HG03342 (cell line): ENCODE data around the gene BIRC2.
"Not testable (repeated sequence)": the region's sequence is repeated elsewhere in the genome, so short reads cannot be mapped to it uniquely, and the experiment has no call there.

Source experiments
- ATAC-seq: cut with Tn5 transposase; IDR thresholded peaks from one replicate; pipeline ENCODE4 v1.9.1; 2021; ENCODE audit warnings: mild to moderate bottlenecking, moderate library complexity; ENCODE audit not compliant: unreplicated experiment

BIRC2 gene

GRCh38 chr11:102374633-102375424, 27.8 kb downstream of the BIRC2 start:
- not testable (repeated sequence) for ATAC-seq

GRCh38 chr11:102375720-102376399, 28.8 kb downstream of the BIRC2 start:
- no peak for ATAC-seq

- ATAC-seq = no peak
These were observed 30.9 kb downstream of the BIRC2 start for GRCh38 chr11:102377891-102378290.

- no peak for ATAC-seq
These were observed 31.8 kb downstream of the BIRC2 start for GRCh38 chr11:102378818-102379217.

GRCh38 chr11:102382384-102382783, 35.4 kb downstream of the BIRC2 start:
- ATAC-seq = no peak

GRCh38 chr11:102383839-102384238, 36.8 kb downstream of the BIRC2 start:
- no peak for ATAC-seq

GRCh38 chr11:102384419-102385079, 37.5 kb downstream of the BIRC2 start:
- ATAC-seq = no peak

GRCh38 chr11:102385085-102386007, 38.3 kb downstream of the BIRC2 start:
- ATAC-seq = no peak

GRCh38 chr11:102386136-102386734, 39.2 kb downstream of the BIRC2 start:
- ATAC-seq = no peak

GRCh38 chr11:102387043-102387781, 40.2 kb downstream of the BIRC2 start:
- no peak for ATAC-seq

- no peak for ATAC-seq
These were observed 42.2 kb downstream of the BIRC2 start for GRCh38 chr11:102389253-102389652.

- peak; percentile 87 for ATAC-seq
These were observed 43.9 kb downstream of the BIRC2 start for GRCh38 chr11:102390667-102391465.

GRCh38 chr11:102391549-102392237, 44.7 kb downstream of the BIRC2 start:
- no peak for ATAC-seq

GRCh38 chr11:102393272-102393730, 46.3 kb downstream of the BIRC2 start:
- ATAC-seq = no peak

GRCh38 chr11:102395720-102396393, 48.8 kb downstream of the BIRC2 start:
- no peak for ATAC-seq

- ATAC-seq = no peak
These were observed 49.9 kb downstream of the BIRC2 start for GRCh38 chr11:102396708-102397563.

- ATAC-seq = no peak
These were observed 51.3 kb downstream of the BIRC2 start for GRCh38 chr11:102398297-102398696.
